Stimulated activated naive CD4-positive, alpha-beta T cell (primary cell): ENCODE data around the gene RNF222.
A peak's percentile ranks its signal among the peaks of the same experiment; 100 is the strongest.
"Not testable (repeated sequence)": the region's sequence is repeated elsewhere in the genome, so short reads cannot be mapped to it uniquely, and the experiment has no call there.

Source experiments
- DNase-seq, 6 experiments: peaks; one replicate each; lab custom pipeline; 2025; lab: John Stamatoyannopoulos, UW

Gene RNF222

DNA sequence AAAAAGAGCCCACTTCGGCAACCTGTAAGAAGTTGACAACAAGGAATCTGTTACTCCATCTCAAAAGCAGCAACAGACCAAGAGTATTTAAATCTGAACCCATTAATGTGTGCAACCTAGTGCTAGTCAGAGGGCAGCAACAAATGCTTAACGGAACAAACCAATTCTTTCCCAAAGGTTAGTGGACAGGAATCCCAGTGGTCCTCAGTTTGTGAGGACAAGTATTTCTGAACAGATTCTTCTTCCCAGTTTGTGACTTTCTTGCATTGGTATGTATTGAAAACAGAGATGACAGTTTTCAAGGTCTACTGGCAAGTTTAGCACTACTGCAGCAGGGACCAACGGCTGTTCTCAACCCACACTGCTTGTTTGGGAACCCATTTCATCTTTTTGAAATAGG, 17.6 kb downstream of the RNF222 start:
- no peak for DNase-seq

DNA sequence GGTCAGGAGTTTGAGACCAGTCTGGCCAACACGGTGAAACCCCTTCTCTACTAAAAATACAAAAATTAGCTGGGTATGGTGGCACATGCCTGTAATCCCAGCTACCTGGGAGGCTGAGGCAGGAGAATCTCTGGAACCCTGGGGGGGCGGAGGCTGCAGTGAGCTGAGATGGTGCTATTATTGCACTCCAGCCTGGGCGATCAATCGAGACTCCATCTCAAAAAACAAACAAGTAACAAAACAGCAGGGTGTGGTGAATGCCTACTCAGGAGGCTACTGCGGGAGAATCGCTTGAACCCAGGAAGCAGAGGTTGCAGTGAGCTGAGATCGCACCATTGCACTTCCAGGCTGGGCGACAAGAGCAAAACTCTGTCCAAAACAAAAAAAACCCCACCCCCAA, 19.5 kb downstream of the RNF222 start:
- DNase-seq, result not testable (repeated sequence)

DNA sequence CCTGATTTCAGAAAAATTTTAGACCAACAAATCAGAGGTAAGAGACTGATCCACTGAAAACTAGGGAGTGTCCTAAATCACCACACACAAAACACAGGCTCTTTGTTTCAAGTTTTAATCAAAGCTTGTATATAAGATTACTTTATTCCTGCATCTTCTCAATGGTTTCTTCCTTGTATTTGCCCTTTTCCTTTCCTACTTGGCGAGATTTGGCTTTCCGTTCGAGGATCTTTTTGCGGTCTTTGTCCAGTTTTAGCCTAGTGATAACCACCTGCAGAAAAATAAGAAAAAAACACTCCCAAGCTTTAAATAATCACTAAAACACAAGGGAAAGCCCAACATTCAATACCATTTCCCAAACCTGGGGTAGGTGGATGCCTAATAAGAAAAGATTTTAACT, 20.2 kb downstream of the RNF222 start:
- DNase-seq, result no peak

DNA sequence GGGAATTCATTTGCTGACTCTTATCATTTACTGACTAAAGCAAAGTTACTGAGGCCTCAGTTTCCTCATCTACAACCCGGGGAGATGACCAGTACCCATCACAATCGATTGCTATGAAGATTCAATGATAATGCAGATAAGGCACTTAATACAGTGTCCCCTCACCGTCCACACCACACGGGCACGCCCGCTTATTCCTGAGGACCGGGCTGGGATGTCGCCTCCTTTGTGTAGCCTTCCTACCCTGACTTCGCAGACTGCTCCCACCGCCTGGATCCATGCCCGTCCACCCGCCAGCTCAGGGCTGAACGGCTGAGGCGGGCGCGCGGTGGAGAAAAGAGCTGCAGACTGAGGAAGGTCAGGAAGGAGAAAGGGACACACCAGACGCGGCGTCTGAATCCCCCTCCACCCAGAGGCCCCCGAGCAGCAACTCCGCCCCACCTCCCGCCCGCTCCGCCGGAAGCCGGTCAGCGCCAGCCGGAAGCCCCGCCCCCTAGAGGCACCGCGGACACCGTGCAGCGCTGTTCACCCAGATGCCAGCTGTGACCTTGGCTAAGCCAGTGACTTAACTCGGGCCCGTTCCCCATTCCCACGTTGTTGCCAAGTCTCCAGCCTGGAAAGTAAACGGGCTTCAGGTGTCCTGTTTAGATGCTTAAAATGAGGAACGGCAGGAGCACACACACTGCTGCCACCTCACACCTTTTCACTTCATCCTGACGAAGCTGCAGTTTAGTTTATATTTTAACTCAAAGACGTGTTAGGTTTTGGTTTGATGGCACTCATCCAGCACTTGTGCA, 21.2 kb downstream of the RNF222 start, which contains the start of gene KRABD2:
Gene KRABD2, minus strand, starts transcription at position 434 of the 797 bp plus-strand sequence.
- peak; percentile 64 to 87 (median 84) for DNase-seq

DNA sequence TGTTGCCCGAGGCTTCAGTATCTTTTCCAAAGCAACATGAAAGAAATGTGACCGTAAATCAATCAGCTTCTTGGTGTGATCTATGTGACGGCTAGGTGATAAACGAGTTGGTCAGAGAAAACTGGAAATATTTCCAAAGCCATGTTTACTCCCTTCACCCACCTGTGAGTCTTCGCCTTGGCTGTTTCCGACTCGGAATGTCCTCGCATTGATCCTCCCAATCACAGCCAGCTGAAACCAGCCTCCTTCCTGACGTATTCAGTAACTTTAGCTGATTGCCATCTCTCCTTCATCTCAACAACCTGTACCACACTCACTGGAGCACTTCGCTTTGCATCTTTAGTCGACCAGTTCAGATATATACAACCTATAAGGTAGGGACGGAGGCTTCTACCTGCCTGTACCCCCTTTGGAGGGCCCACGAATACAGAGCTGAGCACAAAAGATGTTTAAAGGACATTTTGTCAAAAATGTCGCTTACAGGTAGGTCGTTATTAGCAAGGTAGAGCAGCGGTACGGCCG, 21.8 kb downstream of the RNF222 start:
- peak in 1 of 6 experiments; percentile 48 for DNase-seq

DNA sequence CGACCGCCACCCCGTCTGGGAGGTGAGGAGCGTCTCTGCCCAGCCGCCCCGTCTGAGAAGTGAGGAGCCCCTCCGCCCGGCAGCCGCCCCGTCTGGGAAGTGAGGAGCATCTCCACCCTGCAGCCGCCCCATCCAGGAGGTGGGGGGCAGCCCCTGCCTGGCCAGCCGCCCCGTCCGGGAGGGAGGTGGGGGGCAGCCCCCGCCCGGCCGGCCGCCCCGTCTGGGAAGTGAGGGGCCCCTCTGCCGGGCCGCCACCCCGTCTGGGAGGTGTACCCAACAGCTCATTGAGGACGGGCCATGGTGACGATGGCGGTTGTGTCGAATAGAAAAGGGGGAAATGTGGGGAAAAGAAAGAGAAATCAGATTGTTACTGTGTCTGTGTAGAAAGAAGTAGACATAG, 23.8 kb downstream of the RNF222 start:
- not testable (repeated sequence) for DNase-seq

DNA sequence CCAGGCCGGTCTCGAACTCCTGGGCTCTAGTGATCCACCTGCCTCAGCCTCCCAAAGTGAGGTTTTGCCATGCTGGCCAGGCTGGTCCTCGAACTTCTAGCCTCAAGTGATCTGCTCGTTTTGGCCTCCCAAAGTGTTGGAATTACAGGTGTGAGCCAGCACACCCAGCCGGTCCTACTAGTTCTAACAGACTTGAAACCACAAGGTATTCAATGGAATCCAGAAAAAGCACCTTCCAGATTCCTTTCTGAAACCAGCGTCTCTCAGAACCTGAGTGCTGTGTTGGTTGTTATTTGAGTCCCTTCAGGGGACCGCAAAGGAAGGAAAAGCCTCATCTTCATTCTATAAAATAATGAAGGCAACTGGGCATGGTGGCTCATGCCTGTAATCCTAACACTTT, 25.2 kb downstream of the RNF222 start:
- no peak for DNase-seq

DNA sequence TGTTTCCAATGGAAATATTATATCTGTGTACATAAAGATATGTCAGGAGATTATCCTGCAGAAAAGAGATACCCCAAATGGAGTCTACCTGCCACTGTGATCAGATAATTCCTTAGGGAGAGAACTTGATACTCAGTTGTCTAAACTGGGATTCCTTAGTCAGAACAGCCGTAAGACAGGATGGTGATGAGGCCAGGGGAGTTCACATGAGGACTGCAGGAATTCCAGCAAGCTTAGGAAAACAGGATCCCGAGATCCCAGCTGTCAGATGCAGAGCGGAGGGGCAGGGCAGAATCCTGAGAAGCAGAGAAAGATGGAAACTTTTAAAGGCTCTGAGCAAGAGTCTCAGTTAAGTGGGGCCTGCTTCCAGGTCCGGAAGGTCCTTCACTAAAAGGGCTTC, 25.8 kb downstream of the RNF222 start:
- no peak for DNase-seq

DNA sequence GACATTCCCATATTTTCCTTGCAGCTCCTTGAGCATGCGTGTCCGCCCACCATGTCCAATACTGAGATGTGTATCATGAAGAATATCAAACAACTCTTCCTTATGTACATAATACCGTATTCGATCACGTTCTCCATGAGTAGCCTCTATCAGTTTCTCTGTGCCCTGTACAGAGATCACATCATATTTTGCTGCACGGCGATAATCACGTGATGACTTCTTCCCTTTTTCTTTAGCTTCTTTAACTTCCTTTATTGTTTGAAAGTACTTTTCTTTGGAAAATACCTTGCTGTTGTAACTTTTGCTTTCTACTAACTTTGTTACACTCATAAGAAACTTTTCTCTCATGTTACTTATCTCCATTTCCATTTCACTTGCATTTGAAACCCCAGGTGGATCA, 27.7 kb downstream of the RNF222 start:
- no peak for DNase-seq

DNA sequence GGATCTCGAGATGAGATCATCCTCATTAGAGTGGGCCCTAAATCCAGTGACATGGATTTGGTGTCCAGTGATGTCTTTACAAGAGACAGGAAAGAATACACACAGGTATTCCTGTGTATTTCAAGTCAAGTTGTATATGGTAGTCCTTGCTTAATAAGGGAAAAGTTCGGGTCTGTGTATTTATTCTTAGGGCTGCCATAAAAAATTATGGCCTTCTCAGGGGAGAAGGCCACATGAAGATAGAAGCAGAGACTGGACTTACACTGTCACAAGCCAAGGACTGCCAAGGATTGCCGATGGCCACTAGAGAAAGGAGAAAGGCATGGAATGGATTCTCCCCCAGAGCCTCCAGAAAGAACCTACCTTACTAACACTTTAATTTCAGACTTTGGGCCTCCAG, 29.4 kb downstream of the RNF222 start:
- DNase-seq, result no peak

DNA sequence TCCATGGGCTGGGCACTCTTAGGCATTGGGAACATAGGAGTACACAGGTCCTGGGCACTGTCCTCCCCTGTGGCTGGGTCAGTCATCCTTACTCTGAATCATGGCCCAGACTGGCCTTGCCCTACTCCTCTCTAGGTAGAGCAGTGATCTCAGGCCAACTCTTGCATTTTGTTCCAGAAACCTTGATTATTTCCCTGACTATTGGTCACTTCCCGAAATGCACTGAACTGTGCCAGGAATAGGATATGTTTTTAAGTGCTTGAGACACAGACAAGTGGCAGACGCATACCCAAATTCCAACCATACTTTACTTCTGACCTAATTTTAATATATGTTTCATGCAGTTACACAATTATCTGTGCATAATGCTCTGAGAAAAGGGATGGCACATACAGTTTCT, 31.4 kb downstream of the RNF222 start:
- DNase-seq, result no peak

DNA sequence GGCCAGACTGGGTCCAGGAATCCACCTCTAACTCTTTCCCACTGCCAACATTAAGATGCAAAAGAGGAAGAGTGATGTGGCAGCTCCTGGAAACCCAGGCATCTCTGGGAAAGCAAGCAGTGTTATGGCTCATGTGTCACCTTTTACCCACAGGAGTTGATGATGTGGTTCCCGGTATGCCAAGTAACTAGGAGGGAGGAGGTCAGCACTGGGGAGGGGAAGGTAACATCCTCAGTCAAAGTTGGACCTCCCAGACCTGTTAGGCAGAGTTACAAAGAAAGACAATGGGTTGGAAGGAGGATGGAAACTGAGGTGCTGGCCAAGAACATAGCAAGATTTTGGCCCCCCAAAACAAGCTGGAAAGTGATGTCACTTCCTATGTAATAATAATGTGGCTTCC, 32.5 kb downstream of the RNF222 start:
- DNase-seq, result no peak

DNA sequence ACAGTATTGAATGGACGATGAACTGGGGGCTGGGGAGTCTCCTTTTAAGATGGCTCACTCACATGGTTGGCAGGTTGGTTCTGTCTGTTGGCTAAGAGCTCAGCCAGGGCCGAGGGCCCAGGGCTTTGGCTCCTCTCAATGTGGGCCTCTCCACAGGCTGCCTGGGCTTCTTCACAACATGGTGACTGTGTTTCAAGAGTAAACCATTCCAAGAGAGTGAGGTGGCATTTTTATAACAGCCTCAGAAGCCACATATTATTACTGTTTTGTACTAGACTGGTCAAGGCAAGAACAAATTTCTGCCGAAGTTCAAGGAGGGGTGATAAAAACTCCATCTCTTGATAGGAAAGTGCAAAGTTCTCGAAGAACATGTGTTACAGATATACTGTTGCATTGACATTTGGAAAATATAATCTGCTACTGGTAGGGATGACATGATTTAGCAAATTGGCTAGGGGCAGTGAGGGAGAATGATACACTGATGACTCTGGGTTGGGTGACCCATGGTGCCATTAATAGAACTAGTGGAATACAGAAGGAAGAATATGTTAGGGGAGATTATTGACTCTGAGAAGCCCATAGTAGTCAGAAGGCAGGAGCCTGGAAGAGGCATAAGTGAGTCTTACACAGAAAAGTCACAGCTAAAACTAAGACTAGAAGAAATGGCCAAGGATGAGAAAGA, 34.8 kb downstream of the RNF222 start:
- no peak for DNase-seq

DNA sequence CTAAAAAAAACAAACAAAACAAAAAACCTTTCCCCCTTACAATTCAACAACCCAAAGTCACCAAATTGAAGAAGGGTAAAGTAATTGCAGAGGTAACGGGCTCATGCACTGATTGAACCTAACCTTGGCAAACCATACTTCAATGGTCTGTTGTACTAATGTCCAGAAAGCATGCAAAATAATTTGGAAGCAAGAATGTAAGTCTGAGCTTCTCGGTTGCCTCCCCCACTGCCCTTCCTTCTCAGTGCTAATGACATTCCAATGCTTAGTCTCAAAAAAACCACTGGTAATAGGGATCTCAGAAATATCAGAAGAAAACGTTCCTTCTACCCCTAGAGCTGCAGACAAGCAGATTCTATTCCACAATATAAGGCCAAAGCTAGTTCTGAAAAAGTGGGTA, 36.9 kb downstream of the RNF222 start:
- no peak for DNase-seq

DNA sequence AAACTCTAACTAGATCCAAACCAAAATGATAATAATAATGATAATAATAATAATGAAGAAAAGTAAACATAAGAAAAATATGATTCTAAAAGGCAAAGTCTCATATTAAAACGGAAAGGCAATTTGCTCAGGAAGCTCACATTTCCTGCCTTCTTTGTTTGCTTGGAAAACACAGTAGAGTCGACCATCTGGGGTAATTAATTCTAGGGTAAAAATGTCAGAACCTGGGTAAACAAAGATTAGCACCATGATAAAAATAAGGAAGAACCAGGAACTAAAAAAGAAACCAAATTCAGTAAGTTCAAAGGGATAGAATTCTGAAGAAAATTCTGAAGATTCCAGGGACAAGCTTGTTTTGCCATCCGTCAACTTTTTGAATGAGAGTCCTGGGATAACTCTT, 37.4 kb downstream of the RNF222 start:
- no peak for DNase-seq

DNA sequence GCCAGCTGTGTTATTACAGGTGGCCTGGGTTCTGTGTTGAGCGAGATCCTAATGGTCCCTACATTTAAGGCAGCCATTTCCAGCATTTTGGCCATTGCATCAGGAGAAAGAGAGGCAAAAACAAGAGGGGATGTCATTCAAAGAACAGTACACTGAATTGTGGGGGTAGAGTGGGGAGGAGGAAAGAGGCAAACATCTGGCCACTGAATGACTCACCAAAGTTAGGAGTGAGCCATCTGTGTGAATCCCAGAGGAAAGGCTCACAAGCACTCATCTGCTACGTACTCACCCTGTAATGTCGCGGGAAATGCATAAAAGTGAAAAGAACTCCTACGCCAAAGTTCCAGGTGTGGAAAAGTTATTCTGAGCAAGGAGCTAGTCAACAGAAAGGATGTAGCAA, 37.9 kb downstream of the RNF222 start:
- no peak for DNase-seq

DNA sequence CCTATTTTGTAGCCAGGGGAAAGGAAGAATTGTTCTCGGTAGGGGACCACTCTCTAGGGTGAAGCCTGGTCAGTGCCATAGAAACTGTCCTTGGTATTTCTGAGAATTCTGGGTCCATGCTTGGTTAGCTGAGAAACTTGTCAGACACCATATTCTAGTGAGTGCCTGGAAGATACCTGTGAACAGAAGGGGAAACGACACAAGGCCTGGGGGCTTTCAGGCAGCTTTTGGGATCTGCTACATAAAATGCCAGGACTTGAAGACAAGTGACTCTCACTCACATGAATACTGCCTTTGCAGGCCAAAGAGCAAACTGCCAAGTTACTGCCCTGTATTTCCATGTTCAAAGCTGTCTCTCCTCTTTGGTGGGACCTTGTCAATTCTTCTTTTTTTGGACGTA, 39.7 kb downstream of the RNF222 start:
- DNase-seq, result no peak

DNA sequence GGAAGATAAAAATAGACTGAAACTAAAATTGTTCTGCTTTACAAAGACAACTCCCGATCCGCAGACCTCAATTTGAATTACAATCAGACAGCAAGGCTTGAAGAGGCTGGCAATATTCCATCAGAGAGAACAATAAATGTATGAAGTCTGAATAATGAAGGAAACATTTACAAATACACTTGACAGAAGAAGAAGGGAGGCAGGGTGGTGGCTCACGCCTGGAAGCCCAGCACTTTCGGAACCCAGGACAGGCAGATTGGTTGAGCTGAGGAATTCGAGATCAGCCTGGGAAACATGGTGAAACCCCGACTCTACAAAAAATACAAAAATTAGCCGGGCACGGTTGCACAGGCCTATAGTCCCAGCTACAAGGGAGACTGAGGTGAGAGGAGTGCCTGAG, 43.4 kb downstream of the RNF222 start:
- no peak for DNase-seq

DNA sequence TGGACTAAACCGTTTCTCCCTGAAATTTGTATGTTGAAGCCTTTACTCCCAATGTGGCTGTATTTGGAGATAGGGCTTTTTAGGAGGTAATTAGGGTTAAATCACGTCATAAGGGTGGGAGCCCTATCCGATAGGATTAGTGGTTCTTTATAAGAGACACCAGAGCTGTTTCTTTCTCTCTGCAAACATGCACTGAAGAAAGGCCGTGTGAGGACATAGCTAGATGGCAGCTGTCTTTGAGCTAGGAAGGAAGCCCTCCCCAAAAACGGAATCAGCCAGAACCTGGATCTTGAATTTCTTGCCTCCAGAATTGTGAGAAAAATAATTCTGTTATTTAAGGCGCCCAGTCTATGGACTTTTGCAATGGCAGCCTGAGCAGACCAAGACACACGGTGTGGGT, 43.9 kb downstream of the RNF222 start:
- DNase-seq, result no peak

DNA sequence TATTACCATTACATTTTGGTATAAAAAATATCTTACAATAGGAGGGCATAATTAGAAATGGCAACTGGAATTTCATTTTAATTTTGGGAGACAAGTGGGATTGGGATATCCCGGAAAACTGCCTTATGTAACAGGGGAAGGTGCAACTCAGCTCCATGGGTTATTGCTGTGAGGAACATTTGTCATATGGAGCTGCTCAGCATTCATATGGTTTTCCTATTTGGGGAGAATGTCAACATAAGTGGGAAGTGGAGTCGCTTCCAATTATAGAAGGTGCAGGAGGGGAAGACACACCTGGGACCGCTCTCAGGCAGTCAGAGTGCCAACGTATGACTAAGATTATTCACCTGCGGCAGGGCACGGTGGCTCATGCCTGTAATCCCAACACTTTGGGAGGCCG, 47.3 kb downstream of the RNF222 start:
- DNase-seq, result no peak

DNA sequence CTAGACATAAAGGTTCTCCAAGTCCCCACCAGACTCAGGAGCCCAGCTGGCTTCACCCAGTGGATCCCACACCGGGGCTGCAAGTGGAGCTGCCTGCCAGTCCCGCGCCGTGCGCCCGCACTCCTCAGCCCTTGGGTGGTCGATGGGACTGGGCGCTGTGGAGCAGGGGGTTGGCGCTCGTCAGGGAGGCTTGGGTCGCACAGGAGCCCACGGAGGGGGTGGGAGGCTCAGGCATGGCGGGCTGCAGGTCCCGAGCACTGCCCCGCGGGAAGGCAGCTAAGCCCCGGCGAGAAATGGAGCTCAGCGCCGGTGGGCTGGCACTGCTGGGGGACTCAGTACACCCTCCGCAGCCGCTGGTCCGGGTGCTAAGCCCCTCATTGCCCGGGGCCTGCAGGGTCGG, 50.6 kb downstream of the RNF222 start:
- not testable (repeated sequence) for DNase-seq

DNA sequence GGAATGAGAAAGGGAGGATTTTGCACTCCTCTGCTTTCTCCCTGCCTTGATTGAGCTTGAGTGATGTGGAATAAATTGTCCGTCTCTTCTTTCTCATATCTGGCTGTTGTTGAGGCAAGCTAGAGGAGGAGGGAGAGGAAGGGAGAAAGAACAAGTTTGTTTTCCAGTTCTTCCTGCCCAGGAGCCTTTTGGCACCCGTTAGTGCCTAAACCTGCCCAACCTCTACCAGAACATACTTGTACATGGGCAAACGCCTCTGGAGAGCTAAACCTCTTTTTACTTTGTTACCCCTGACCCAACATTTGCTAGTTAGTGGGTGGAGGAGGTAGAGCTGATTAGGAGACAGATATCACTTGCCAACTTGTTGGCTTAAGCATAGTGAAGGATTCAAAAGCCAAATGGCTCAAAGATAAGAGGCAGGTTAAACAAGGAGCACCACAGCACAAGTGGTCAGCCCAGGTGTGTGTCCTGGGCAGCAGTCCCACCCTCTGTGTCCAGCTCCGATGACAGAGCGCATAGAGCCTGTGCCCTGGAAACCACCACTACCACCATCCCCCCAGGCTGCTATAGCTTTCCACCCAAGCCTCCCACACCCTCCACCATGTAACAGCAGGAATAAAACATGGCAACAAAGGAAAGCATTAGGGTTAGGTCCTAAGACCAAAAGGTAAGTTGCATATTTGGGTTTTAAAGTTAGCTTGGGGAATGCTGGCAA, 51.5 kb downstream of the RNF222 start:
- no peak for DNase-seq
